Measurements from ENCODE around the gene PCDHGA6.

The PCDHGA6 gene

DNA sequence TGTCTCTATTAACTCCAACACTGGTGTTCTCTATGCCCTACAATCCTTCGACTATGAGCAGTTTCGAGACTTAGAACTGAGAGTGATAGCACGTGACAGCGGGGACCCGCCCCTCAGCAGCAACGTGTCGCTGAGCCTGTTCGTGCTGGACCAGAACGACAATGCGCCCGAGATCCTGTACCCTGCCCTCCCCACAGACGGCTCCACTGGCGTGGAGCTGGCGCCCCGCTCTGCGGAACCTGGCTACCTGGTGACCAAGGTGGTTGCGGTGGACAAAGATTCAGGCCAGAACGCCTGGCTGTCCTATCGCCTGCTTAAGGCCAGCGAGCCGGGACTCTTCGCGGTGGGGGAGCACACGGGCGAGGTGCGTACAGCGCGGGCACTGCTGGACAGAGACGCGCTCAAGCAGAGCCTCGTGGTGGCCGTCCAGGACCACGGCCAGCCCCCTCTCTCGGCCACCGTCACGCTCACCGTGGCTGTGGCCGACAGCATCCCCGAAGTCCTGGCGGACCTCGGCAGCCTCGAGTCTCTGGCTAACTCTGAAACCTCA, 49.1 kb downstream of the PCDHGA6 start:
- no peak for DNase-seq

GRCh38 chr5:141427783-141428426, 54.2 kb downstream of the PCDHGA6 start:
- DNase-seq = no peak

Data from NCI-H2029 treated with DMSO at 0.1 percent for 48 hours (cell line).